Endothelial cell of umbilical vein (primary cell): ENCODE data around the gene WDR72.

Source experiments
- CTCF ChIP-seq, 2 donors: IDR thresholded peaks; 1 replicate in 1 of 2; 2 replicates in 1 of 2; pipeline ENCODE4 v1.5.1; 2011; ENCODE audit warnings: low read length in 2 of 2, mild to moderate bottlenecking in 2 of 2, moderate library complexity in 2 of 2, control low read depth in 1 of 2, inconsistent platforms in 1 of 2, low read depth in 1 of 2; ENCODE audit not compliant: insufficient read depth in 1 of 2; ENCODE audit errors: extremely low read depth in 1 of 2
- EZH2 ChIP-seq: IDR thresholded peaks from 2 replicates; pipeline ENCODE4 v1.6.1; 2012; ENCODE audit warnings: borderline replicate concordance, low read depth, mild to moderate bottlenecking, moderate library complexity, low read length, inconsistent platforms; ENCODE audit not compliant: severe bottlenecking
- FOS ChIP-seq: IDR thresholded peaks from 2 replicates; pipeline ENCODE4 v1.6.1; 2011; ENCODE audit warnings: mild to moderate bottlenecking, low read length, moderate library complexity, borderline replicate concordance; ENCODE audit not compliant: insufficient read depth
- GATA2 ChIP-seq: IDR thresholded peaks from 2 replicates; pipeline ENCODE4 v1.7.0; 2011; ENCODE audit warnings: low read depth, mild to moderate bottlenecking, moderate library complexity, mixed read lengths, low read length; ENCODE audit not compliant: insufficient read length, insufficient read depth
- MAX ChIP-seq: IDR thresholded peaks from 2 replicates; pipeline ENCODE4 v1.6.1; 2011; ENCODE audit not compliant: insufficient read depth, insufficient read length
- POLR2A ChIP-seq: IDR thresholded peaks from 2 replicates; pipeline ENCODE4 v1.6.1; 2012; ENCODE audit warnings: low read depth, mild to moderate bottlenecking, control low read depth, low read length
- POLR2AphosphoS5 ChIP-seq: IDR thresholded peaks from 2 replicates; pipeline ENCODE4 v1.6.1; 2012; ENCODE audit warnings: low read depth, mild to moderate bottlenecking, control low read depth, low read length, moderate library complexity; ENCODE audit not compliant: insufficient read depth

- TF ChIP-seq POLR2AphosphoS5, result no peak
- TF ChIP-seq MAX, result no peak
- peak; percentile 35 to 54 for TF ChIP-seq CTCF (IDR thresholded peaks at IDR 0.05; ENCODE audit: extremely low read depth in 1 of 2, insufficient read depth in 1 of 2, low read depth in 1 of 2, low read length in 2 of 2)
- no peak for TF ChIP-seq EZH2
- TF ChIP-seq POLR2A, result no peak
- TF ChIP-seq FOS, result no peak
- no peak for TF ChIP-seq GATA2
Observed at GRCh38 chr15:53586799-53587198, 172.7 kb downstream of the WDR72 start.
